NCI-H526 (cell line): ENCODE results near the gene RBFOX1.

Experiments used
- DNase-seq, 2 experiments: peaks; one replicate each; lab custom pipeline; 2025; lab: John Stamatoyannopoulos, UW

Gene RBFOX1

GRCh38 chr16:7332611-7333010 is at the start of gene RBFOX1:
RBFOX1 (plus strand) TSS chr16:7332845.
- no peak for DNase-seq

DNA sequence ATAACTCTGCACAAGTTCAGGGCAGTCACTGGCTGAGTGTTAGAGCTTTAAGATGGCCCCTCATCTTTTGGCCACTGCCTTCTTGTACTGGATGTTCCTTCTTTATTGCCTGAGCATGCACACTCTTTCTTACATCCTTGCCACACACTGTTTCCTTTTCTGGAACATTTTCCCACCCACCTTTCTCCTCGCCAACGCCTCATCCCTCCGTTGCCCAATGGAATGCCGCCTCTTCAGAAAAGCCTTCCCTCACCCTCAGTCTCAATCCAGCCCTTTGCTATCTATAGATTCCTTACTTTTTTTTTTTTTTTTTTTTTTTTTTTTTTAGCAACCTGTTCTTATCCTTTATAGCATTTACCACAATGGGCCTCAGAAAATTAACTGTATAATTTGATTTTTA is 47.9 kb upstream of the RBFOX1 start:
- no peak for DNase-seq

GRCh38 chr16:7285520-7285919 is 47.1 kb upstream of the RBFOX1 start:
- no peak for DNase-seq

DNA sequence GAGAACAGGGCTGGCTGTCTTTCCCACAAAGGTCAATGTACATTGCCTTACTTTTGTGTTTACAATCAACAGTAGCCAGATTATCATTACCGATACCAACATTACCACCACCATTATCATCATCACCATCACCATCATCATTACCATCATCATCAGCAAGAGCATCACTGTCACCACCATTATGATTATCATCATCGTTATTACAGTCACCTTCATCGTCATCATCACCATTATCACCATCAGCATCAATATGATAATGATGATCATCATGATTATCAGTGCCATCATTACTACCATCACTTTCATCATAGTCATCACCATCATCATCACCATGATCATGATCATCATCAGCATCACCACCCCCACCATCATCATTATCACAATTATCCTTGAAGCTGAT is 43.3 kb upstream of the RBFOX1 start:
- DNase-seq: no peak

DNA sequence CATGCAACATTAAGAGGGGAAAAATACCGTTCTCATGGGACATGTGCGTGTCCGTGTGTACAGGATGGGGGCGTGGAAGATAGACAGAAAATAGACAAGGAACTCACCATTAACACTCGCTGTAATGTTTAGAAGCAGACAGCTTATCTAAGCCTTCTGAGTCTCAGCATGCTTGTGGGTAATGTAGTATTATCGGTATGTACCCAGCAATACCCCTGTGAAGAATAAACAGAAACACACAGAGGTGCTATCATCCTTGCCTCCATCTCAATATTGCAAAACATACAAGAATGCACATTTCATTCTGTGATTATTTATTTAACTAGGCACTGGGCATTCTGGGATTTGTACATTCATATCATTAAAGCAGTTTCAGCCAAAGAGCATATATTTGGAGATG is 42.0 kb upstream of the RBFOX1 start:
- DNase-seq: no peak

- no peak for DNase-seq
Measured at GRCh38 chr16:7294020-7294419, 38.6 kb upstream of the RBFOX1 start.

DNA sequence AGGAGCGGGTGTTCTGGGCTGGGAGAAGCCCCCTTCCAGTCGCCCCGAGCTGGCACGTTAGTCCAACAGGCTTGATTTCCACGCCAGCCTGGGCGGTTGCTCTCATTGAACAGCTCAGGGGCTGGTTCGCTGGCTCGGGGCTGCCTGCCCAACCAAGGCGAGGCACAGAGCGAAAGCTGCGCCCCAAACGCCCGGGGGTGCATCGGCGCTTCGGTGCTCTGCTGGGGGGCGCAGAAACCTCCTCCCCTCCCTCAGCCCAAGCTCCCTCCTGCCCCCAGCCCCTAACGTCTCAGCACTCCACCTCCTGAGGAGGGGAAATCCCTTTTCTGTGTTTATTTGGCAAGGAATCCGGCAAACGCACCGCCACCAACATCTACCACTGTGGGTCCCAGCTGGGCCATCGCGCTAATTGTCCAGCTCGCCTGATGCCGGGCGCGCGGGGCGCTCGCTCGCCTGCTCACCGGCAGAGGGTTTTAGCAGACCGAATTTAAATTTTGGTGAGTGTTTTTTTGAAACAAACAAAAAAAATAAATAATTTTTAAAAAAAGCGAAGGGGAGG is 29.5 kb upstream of the RBFOX1 start:
- DNase-seq: peak; percentile 4 to 63

GRCh38 chr16:7303660-7304200 is 28.9 kb upstream of the RBFOX1 start:
- no peak for DNase-seq

DNA sequence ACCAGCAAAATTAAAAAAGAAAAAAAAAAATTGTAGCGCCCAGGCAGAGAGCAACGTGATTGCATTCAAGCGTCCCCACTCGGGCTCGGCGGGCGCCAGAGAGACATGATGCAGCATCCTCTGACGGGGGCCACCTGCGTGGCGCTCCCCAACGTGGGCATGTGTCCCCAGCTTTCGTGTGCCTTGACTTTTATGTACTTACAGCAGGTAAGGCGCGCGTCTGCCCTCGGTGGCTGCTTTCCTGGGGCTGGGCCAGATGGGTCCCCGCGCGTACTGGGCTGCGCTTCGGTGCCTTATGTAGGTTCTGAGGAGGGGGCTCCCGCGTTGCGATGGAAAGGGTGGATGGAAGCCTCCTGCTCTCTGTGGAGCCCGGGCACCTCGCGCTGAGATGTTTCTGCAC is 28.4 kb upstream of the RBFOX1 start:
- peak in 1 of 2 experiments; percentile 40 for DNase-seq

- no peak for DNase-seq
Measured at GRCh38 chr16:7304958-7305357, 27.7 kb upstream of the RBFOX1 start.

- peak in 1 of 2 experiments; percentile 4 for DNase-seq
Measured at GRCh38 chr16:7313170-7313569, 19.5 kb upstream of the RBFOX1 start.

- DNase-seq: no peak
Measured at GRCh38 chr16:7314163-7314562, 18.5 kb upstream of the RBFOX1 start.

DNA sequence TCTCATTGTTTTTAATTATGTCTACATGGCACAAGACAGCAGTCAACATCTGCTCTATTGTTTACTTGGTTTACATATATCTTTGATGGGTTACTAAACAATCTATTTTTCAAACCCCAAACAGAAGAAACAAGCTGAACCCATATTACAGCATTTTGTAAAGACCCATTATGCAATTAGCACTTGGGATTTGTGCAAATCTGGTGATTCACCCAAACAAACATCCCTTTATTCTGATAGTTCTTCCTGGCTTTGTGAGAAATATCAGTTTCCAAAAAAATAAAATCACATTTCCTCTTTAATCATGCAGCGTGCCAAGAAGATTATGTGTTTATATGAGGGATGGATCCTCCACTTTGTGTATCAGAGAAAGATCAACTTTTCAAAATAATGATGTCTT is 16.8 kb upstream of the RBFOX1 start:
- DNase-seq: no peak

DNA sequence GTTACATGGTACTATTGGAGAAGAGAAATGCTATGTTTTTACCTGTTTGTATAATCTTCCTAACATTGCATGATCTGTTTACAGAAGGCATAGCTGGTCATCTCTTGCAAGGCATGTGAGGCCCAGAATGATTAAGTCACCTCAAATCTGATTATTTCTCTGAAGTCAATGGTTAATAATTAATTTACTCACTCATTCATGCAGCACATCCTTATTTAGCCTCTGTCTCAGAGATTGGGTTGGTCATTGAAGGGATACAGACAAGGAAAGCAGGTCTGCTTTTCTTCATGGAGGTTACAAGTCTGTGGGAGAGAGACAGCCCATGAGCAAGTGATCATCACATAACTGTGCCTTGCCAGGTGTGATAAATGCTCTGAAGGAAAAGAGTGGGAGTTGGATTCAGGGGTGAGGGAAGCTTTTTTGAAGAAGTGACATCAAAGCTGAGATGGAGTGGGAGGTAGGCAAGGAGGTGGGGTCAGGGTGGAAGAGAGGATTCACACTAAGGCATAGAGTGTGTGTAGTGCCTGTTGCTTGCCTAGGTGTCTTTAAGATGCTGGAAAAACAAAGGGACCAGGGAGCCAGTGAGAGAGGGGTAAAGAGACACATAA is 16.3 kb upstream of the RBFOX1 start:
- no peak for DNase-seq

DNA sequence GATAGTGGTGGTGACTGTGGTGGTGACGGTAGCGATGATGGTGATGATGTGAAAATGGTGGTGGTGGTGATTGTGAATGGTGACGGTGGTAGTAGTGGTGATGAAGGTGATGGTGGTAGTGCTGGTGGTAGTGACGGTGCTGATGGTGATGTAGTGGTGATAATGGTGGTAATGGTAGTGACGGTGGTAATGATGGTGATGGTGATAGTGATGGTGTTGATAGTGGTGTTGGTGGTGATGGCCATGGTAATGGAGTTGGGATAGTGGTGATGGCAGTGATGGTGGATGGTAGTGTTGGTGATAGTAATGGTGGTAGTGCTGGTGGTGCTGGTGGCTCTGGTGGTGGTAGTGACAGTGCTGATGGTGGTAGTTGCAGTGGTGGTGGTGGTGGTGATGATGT is 14.7 kb upstream of the RBFOX1 start:
- DNase-seq: no peak

DNA sequence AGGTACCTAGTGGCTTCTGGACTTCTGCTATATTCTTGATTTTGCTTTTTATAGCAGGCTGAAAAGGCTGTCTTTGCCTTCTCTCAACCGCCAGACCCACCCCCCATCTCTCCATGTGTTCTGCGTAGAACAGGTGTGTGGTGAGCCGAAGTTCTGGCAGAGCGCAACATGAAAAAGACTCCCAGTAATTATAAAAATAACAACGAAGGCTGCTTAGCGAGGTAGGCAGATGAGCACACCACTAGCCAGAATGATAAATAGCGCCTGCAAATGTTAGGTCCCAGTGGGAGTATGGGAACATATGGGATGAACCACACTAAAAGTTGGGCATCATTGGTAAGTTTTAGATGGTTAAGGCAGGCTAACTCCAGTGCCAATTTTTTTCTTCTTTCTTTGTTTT is 14.0 kb upstream of the RBFOX1 start:
- no peak for DNase-seq

DNA sequence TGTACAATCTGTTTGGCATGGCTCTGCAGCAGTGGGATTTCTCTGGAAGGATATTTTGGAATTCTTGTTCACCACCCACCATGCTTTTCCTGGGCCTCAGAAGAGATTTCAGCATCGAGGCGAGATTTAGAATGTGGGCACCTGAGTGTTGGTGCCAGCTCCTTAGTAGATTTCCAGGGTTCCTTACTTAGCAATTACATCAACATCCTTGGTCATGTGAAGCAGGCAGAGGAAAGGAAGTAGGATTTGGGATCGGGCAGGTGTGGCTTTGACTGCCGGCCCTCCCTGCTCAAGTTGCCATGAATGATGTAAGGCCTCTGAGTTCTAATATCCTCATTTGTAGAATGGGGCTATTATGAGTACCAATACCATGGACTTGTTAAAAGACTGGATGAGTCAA is 13.1 kb upstream of the RBFOX1 start:
- DNase-seq: no peak

GRCh38 chr16:7321661-7322060 is 11.0 kb upstream of the RBFOX1 start:
- DNase-seq: peak in 1 of 2 experiments; percentile 32

GRCh38 chr16:7324321-7324720 is 8.3 kb upstream of the RBFOX1 start:
- no peak for DNase-seq

- no peak for DNase-seq
Measured at GRCh38 chr16:7325834-7326233, 6.8 kb upstream of the RBFOX1 start.

DNA sequence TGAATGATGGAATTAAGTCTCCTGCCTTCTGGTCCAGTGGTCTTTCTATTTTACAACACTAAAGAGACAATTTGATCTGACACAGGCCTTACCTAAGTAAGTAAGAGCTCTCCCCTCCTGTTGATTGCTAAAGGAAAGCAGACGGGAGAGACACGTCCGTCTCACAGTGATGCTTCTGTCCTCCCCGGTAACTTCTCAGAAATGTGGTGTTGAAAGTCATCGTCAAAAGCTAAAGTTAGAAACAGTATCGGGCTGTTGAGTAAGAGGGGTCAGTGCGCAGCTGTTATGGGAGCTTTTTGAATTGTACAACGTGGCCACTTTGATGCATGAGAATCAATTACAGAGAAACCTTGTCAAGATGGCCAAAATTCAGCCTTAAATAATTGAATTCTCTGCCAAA is 1.9 kb upstream of the RBFOX1 start:
- no peak for DNase-seq

DNA sequence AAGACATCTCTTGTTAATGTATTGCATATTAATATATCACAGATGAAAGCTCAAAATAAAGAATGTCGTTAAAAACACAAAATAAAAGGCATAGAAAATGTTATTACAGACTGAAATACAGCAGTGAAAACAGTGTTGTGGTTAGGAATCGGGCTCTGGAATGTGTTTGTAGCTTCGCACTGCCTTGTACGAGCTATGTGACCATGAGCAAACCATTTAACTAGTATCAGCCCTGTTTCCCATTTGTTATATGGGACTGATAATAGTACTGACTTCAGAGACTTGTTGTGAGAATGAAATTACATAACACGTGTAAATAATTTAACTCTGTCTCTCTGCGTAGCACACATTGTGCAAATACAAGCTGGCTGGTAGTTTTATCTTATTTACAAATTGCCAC is 648 bp upstream of the RBFOX1 start:
- DNase-seq: no peak

GRCh38 chr16:7333180-7333725 is 608 bp downstream of the RBFOX1 start:
- no peak for DNase-seq
